HEK293 (cell line): ENCODE data around the gene MRPL36.

Source experiments
- CTCF ChIA-PET: fragments of 350-600 bp; formaldehyde crosslinking; extraction: SDS; loops from one replicate; lab custom pipeline; 2021; ENCODE audit warnings: antibody characterized with exemption; lab: Yijun Ruan, JAX
- POLR2A ChIA-PET: fragments of 300-600 bp; formaldehyde crosslinking; extraction: SDS; loops from one replicate; lab custom pipeline; 2020; ENCODE audit warnings: antibody characterized with exemption, inconsistent platforms; lab: Yijun Ruan, JAX
- H3K27ac ChIP-seq: fragments of 200-500 bp; sonication (Bioruptor generic); 2 replicates; pipeline ENCODE4 v1.5.1; 2014; ENCODE audit warnings: low read depth, low read length, control low read depth, inconsistent platforms; ENCODE audit errors: extremely low read depth
- H3K36me3 ChIP-seq, 2 experiments: fragments of 200-500 bp in 1 of 2; sonication (Bioruptor generic) in 1 of 2; 1 replicate in 1 of 2; 2 replicates in 1 of 2; pipeline ENCODE4 v1.5.1; 2014 to 2017; ENCODE audit warnings: inconsistent platforms in 2 of 2, low read length in 2 of 2; ENCODE audit not compliant: control insufficient read depth in 2 of 2, insufficient read depth in 1 of 2
- H3K4me1 ChIP-seq: fragments of 200-500 bp; sonication (Bioruptor generic); 2 replicates; pipeline ENCODE4 v1.5.1; 2014; ENCODE audit warnings: mild to moderate bottlenecking, low read length, inconsistent platforms; ENCODE audit not compliant: control insufficient read depth, insufficient read depth
- H3K4me3 ChIP-seq: 2 replicates; pipeline ENCODE4 v1.5.1; 2011; ENCODE audit warnings: low read depth, mild to moderate bottlenecking, control low read depth, low read length, moderate library complexity
- H3K9me3 ChIP-seq: fragments of 200-500 bp; sonication (Bioruptor generic); 2 replicates; pipeline ENCODE4 v1.5.1; 2014; ENCODE audit warnings: low read depth, low read length, inconsistent platforms; ENCODE audit not compliant: control insufficient read depth, insufficient read depth
- BCL11B ChIP-seq: fragments of 450-650 bp; formaldehyde crosslinking; IDR thresholded peaks from 2 replicates; pipeline ENCODE4 v1.5.1; 2016; ENCODE audit warnings: low read depth, missing biosample characterization, missing genetic modification characterization
- HOXA7 ChIP-seq: sonication (generic); formaldehyde crosslinking; IDR thresholded peaks from 2 replicates; pipeline ENCODE4 v1.8.1; 2022; ENCODE audit warnings: missing genetic modification reagents, borderline replicate concordance
- KLF1 ChIP-seq: fragments of 450-650 bp; formaldehyde crosslinking; IDR thresholded peaks from 2 replicates; pipeline ENCODE4 v1.5.1; 2016; ENCODE audit warnings: missing biosample characterization, missing genetic modification characterization
- MYNN ChIP-seq: fragments of 450-650 bp; formaldehyde crosslinking; IDR thresholded peaks from 2 replicates; pipeline ENCODE4 v1.5.1; 2016; ENCODE audit warnings: missing biosample characterization, missing genetic modification characterization, borderline replicate concordance
- ZBTB10 ChIP-seq: fragments of 450-650 bp; formaldehyde crosslinking; IDR thresholded peaks from 2 replicates; pipeline ENCODE4 v1.5.1; 2016; ENCODE audit warnings: missing biosample characterization, missing genetic modification characterization
- ZNF16 ChIP-seq: fragments of 450-650 bp; formaldehyde crosslinking; IDR thresholded peaks from 2 replicates; pipeline ENCODE4 v1.5.1; 2016; ENCODE audit warnings: low read depth, missing biosample characterization, missing genetic modification characterization
- ZNF175 ChIP-seq: fragments of 450-650 bp; formaldehyde crosslinking; IDR thresholded peaks from 2 replicates; pipeline ENCODE4 v1.5.1; 2016; ENCODE audit warnings: missing biosample characterization, missing genetic modification characterization
- ZNF24 ChIP-seq: fragments of 450-650 bp; formaldehyde crosslinking; IDR thresholded peaks from 2 replicates; pipeline ENCODE4 v1.5.1; 2016; ENCODE audit warnings: missing biosample characterization, missing genetic modification characterization
- ZNF266 ChIP-seq: fragments of 450-650 bp; formaldehyde crosslinking; IDR thresholded peaks from 2 replicates; pipeline ENCODE4 v1.5.1; 2016; ENCODE audit warnings: missing biosample characterization, missing genetic modification characterization, low read depth
- ZNF341 ChIP-seq: fragments of 450-650 bp; formaldehyde crosslinking; IDR thresholded peaks from 2 replicates; pipeline ENCODE4; 2016; ENCODE audit warnings: low read depth, missing biosample characterization, missing genetic modification characterization
- ZNF391 ChIP-seq: fragments of 450-650 bp; formaldehyde crosslinking; IDR thresholded peaks from 2 replicates; pipeline ENCODE4 v1.5.1; 2016; ENCODE audit warnings: low read depth, missing biosample characterization, missing genetic modification characterization, borderline replicate concordance
- ZNF416 ChIP-seq: fragments of 450-650 bp; formaldehyde crosslinking; IDR thresholded peaks from 2 replicates; pipeline ENCODE4 v1.5.1; 2016; ENCODE audit warnings: missing biosample characterization, missing genetic modification characterization
- ZNF560 ChIP-seq: fragments of 450-650 bp; formaldehyde crosslinking; IDR thresholded peaks from 2 replicates; pipeline ENCODE4 v1.5.1; 2017; ENCODE audit warnings: missing biosample characterization, missing genetic modification characterization, borderline replicate concordance
- ZNF629 ChIP-seq: fragments of 450-650 bp; formaldehyde crosslinking; IDR thresholded peaks from 2 replicates; pipeline ENCODE4 v1.5.1; 2017; ENCODE audit warnings: missing biosample characterization, missing genetic modification characterization
- ZNF639 ChIP-seq: fragments of 450-650 bp; formaldehyde crosslinking; IDR thresholded peaks from 2 replicates; pipeline ENCODE4 v1.5.1; 2016; ENCODE audit warnings: missing biosample characterization, missing genetic modification characterization
- ZSCAN5A ChIP-seq: fragments of 450-650 bp; formaldehyde crosslinking; IDR thresholded peaks from 2 replicates; pipeline ENCODE4 v1.5.1; 2016; ENCODE audit warnings: missing biosample characterization, missing genetic modification characterization
- TF ChIP-seq, protein P1 (sequence below): fragments of 450-650 bp; formaldehyde crosslinking; IDR thresholded peaks from 2 replicates; pipeline ENCODE4 v1.5.1; 2016; ENCODE audit warnings: missing biosample characterization, missing genetic modification characterization, low read depth
- TF ChIP-seq, protein P2 (sequence below): fragments of 450-650 bp; formaldehyde crosslinking; IDR thresholded peaks from 2 replicates; pipeline ENCODE4 v1.5.1; 2016; ENCODE audit warnings: missing biosample characterization, missing genetic modification characterization
- TF ChIP-seq, protein P3 (sequence below): fragments of 450-650 bp; formaldehyde crosslinking; IDR thresholded peaks from 2 replicates; pipeline ENCODE4 v1.5.1; 2017; ENCODE audit warnings: missing biosample characterization, missing genetic modification characterization
- TF ChIP-seq, protein P4 (sequence below): sonication (generic); formaldehyde crosslinking; IDR thresholded peaks from 2 replicates; pipeline ENCODE4 v1.8.1; 2022; ENCODE audit warnings: mild to moderate bottlenecking, moderate library complexity, missing genetic modification reagents

The MRPL36 gene

GRCh38 chr5:1847611-1848010 lies 48.0 kb upstream of the MRPL36 start:
- ChIA-PET POLR2A (no interaction called here), CTCF (no interaction called here)
- Histone ChIP-seq H3K4me1 (no peaks in the 10 kb centered on the region), H3K27ac (no peak overlapping the region), H3K4me3 (no peak overlapping the region), H3K36me3 (no peaks in the 10 kb centered on the region), H3K9me3 (no peaks in the 10 kb centered on the region)
- TF ChIP-seq ZNF175 (tag by site-specific recombination) (no peak), ZNF639 (tag by site-specific recombination) (no peak), MYNN (tag by site-specific recombination) (no peak), HOXA7 (no peak), BCL11B (no peak), ZBTB10 (tag by site-specific recombination) (no peak), ZNF266 (tag by site-specific recombination) (no peak), ZNF341 (tag by site-specific recombination) (no peak), ZNF24 (tag by site-specific recombination) (no peak), ZNF16 (tag by site-specific recombination) (no peak), KLF1 (no peak), ZNF391 (no peak), ZNF560 (tag by site-specific recombination) (no peak), ZNF629 (tag by site-specific recombination) (no peak), ZSCAN5A (tag by site-specific recombination) (no peak), ZNF416 (tag by site-specific recombination) (no peak)
- TF ChIP-seq, protein P1, sequence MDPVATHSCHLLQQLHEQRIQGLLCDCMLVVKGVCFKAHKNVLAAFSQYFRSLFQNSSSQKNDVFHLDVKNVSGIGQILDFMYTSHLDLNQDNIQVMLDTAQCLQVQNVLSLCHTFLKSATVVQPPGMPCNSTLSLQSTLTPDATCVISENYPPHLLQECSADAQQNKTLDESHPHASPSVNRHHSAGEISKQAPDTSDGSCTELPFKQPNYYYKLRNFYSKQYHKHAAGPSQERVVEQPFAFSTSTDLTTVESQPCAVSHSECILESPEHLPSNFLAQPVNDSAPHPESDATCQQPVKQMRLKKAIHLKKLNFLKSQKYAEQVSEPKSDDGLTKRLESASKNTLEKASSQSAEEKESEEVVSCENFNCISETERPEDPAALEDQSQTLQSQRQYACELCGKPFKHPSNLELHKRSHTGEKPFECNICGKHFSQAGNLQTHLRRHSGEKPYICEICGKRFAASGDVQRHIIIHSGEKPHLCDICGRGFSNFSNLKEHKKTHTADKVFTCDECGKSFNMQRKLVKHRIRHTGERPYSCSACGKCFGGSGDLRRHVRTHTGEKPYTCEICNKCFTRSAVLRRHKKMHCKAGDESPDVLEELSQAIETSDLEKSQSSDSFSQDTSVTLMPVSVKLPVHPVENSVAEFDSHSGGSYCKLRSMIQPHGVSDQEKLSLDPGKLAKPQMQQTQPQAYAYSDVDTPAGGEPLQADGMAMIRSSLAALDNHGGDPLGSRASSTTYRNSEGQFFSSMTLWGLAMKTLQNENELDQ (tag by site-specific recombination) = no peak
- TF ChIP-seq, protein P2, sequence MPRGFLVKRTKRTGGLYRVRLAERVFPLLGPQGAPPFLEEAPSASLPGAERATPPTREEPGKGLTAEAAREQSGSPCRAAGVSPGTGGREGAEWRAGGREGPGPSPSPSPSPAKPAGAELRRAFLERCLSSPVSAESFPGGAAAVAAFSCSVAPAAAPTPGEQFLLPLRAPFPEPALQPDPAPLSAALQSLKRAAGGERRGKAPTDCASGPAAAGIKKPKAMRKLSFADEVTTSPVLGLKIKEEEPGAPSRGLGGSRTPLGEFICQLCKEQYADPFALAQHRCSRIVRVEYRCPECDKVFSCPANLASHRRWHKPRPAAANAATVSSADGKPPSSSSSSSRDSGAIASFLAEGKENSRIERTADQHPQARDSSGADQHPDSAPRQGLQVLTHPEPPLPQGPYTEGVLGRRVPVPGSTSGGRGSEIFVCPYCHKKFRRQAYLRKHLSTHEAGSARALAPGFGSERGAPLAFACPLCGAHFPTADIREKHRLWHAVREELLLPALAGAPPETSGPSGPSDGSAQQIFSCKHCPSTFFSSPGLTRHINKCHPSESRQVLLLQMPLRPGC (tag by site-specific recombination) = no peak
- TF ChIP-seq, protein P3, sequence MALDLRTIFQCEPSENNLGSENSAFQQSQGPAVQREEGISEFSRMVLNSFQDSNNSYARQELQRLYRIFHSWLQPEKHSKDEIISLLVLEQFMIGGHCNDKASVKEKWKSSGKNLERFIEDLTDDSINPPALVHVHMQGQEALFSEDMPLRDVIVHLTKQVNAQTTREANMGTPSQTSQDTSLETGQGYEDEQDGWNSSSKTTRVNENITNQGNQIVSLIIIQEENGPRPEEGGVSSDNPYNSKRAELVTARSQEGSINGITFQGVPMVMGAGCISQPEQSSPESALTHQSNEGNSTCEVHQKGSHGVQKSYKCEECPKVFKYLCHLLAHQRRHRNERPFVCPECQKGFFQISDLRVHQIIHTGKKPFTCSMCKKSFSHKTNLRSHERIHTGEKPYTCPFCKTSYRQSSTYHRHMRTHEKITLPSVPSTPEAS (tag by site-specific recombination) = no peak
- TF ChIP-seq, protein P4, sequence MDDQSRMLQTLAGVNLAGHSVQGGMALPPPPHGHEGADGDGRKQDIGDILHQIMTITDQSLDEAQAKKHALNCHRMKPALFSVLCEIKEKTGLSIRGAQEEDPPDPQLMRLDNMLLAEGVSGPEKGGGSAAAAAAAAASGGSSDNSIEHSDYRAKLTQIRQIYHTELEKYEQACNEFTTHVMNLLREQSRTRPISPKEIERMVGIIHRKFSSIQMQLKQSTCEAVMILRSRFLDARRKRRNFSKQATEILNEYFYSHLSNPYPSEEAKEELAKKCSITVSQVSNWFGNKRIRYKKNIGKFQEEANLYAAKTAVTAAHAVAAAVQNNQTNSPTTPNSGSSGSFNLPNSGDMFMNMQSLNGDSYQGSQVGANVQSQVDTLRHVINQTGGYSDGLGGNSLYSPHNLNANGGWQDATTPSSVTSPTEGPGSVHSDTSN (CRISPR knock-in tag) = no peak
